SK-N-SH treated with all-trans-retinoic acid at 6 μM for 48 hours (cell line): ENCODE data around the gene OTOG.

Experiments used
- SNAI2 ChIP-seq: fragments of 250-450 bp; sonication (Bioruptor Pico); IDR thresholded peaks from 2 replicates; pipeline ENCODE4 v1.5.0; 2020; ENCODE audit warnings: mild to moderate bottlenecking, moderate library complexity
- TSHZ2 ChIP-seq: fragments of 250-450 bp; sonication (Bioruptor Pico); IDR thresholded peaks from 2 replicates; pipeline ENCODE4 v1.5.0; 2020; ENCODE audit warnings: mild to moderate bottlenecking, moderate library complexity

DNA sequence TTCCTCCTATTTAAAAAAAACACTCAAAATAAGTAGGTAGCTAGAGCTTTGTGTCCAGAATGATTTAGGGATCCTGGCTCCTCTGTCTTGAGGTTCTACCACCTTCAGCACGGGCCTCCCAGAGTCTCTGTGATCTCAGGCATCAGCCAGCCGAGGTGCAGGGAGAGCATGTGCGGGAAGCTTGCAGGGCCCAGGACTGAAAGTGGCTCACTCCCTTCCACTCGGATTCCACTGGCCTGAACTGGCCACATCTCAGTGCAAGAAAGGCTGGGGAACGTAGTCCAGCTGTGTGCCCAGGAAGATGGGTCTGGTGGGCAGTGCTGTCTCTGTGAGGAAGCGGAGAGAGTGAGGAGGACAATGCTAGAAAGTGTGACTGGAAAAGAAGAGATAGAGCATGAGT, 104.0 kb downstream of the OTOG start:
- TF ChIP-seq SNAI2 (CRISPR knock-in tag): no peak
- TF ChIP-seq TSHZ2 (CRISPR knock-in tag): no peak
